Suprapubic skin (tissue), 4 donors: Measurements from ENCODE around the gene SCFD2.

Source experiments
- POLR2A ChIP-seq, 2 donors: fragments of 450-650 bp; IDR thresholded peaks; one replicate each; pipeline ENCODE4 v1.6.1; 2017; ENCODE audit warnings: antibody characterized with exemption in 2 of 2, mild to moderate bottlenecking in 2 of 2, moderate library complexity in 2 of 2
- POLR2AphosphoS5 ChIP-seq, 3 donors: sonication (generic); formaldehyde crosslinking; IDR thresholded peaks; one replicate each; pipeline ENCODE4 v1.6.1; 2017; ENCODE audit warnings: antibody characterized with exemption in 3 of 3
- TF ChIP-seq, protein P1 (sequence below), 2 donors: fragments of 200-600 bp in 1 of 2; fragments of 450-650 bp in 1 of 2; sonication (generic) in 1 of 2; IDR thresholded peaks; one replicate each; pipeline ENCODE4 v1.5.1; 2016 to 2019; ENCODE audit warnings: antibody characterized with exemption in 2 of 2, mild to moderate bottlenecking in 1 of 2, moderate library complexity in 1 of 2

DNA sequence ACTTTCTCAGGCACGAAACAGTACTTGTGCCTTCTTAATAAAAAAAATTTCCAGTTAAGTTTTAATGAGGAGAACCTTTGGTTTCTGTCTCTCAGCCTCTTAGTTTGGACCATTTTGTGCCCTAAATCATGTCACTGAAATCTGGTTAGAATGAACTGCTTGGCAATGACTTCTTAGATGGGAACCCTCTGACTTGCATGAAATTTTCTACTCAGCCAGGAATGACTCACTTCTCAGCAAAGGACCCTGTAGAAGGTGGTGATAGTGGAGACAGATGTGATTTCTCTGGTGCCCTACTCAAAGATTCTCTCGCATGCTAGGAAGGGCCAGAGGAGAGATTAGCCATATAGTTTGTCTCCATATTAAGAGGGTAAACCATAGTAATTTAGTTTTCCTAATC, 453.3 kb downstream of the SCFD2 start:
- TF ChIP-seq, protein P1, sequence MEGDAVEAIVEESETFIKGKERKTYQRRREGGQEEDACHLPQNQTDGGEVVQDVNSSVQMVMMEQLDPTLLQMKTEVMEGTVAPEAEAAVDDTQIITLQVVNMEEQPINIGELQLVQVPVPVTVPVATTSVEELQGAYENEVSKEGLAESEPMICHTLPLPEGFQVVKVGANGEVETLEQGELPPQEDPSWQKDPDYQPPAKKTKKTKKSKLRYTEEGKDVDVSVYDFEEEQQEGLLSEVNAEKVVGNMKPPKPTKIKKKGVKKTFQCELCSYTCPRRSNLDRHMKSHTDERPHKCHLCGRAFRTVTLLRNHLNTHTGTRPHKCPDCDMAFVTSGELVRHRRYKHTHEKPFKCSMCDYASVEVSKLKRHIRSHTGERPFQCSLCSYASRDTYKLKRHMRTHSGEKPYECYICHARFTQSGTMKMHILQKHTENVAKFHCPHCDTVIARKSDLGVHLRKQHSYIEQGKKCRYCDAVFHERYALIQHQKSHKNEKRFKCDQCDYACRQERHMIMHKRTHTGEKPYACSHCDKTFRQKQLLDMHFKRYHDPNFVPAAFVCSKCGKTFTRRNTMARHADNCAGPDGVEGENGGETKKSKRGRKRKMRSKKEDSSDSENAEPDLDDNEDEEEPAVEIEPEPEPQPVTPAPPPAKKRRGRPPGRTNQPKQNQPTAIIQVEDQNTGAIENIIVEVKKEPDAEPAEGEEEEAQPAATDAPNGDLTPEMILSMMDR (IDR thresholded peaks at IDR 0.05) = no peak
- TF ChIP-seq POLR2AphosphoS5 (IDR thresholded peaks at IDR 0.05) (no peak), POLR2A (IDR thresholded peaks at IDR 0.05) (no peak)
